T-helper 22 cell (primary cell): Measurements from ENCODE around the gene PPIF.

Source experiments
- DNase-seq: peaks from one replicate; pipeline ENCODE4 v3.0.0-alpha.2; 2020; ENCODE audit warnings: low read depth

PPIF gene

DNA sequence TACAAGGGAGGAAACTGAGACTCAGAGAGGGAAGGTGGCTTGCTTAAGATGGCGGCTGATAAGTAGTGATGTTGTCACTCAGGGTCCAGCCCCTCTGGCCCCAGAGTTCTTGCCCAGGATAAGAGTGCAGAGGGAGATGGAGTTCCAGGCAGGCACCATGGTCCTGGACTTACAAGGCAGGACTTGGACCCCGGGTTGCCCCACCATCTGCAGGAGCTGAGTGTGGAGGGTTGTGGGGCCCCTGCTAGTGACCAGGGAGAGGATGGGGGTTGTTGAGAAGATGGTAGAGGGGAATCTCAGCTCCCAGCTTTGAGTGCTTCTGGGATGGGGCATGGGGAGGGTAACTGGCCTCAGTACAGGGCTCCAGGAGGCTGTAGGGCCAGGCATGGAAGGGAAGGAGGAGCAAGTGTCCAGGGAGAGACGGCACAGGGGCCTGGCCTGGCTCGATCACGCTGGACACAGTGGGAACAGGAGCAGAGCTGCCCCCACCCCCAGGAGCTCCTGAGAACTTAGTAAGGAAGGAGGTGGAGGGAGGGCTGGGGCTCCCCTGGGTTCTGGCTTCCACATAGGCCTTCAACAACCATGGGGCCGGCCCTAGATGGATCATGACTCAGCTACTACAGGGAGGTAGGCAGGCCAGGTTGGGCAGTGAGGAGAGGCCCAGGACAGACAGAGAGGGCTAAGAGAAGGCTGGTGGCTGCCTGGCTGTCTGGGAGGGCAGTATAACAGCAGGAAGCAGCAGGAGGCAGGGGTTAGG, 28.2 kb downstream of the PPIF start:
- DNase-seq = no peak

DNA sequence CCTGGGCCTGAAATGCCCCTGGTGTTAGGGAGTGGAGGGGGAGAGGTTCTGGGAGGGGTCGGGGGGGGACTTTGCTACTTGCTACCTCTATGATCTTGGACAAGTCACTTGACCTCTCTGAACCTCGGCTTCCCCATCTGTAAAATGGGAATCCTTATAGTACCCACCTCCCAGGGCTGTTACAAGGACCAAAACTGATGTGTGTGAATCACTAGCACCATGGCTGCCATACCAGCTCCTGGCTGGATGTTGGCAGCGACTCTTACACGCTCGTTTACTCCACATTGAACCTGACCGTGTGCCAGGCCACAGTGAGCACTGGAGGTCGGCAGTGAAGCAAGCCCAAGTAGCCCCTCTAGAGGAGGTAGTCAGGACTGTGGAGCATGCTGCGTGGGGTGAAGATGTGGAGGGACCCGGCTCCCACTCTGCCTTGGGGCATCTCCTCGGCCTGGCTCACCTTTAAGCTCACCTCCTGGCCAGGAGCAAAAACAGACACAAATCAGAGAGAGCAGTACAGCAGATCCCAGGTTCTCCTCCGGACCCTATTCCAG, 28.9 kb downstream of the PPIF start:
- no peak for DNase-seq

GRCh38 chr10:79376751-79377556, 29.7 kb downstream of the PPIF start:
- no peak for DNase-seq

DNA sequence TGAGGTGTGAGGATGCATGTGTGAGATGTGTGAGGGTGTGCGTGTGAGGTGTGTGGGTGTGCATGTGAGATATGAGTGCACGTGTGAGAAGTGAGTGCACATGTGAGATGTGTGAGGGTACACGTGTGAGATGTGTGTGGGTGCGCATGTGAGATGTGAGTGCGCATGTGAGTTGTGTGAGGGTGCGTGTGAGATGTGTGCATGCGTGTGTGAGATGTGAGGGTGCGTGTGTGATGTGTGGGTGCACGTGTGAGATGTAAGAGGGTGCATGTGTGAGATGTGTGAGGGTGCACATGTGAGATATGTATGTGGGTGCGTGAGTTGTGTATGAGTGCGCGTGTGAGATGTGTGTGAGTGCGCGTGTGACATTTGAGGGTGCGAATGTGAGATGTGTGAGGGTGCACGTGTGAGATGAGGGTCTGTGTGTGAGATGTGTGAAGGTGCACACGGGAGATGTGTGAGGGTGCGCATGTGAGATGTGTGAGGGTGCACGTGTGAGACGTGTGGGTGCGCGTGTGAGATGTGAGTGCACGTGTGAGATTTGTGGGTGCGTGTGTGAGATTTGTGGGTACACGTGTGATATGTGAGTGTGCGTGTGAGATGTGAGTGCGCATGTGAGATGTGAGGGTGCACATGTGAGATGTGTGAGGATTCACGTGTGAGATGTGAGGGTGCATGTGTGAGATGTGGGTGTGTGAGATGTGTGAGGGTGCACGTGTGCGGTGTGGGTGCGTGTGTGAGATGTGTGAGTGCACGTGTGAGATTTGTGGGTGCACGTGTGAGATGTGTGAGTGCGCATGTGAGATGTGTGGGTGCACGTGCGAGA, 30.5 kb downstream of the PPIF start:
- no peak for DNase-seq

DNA sequence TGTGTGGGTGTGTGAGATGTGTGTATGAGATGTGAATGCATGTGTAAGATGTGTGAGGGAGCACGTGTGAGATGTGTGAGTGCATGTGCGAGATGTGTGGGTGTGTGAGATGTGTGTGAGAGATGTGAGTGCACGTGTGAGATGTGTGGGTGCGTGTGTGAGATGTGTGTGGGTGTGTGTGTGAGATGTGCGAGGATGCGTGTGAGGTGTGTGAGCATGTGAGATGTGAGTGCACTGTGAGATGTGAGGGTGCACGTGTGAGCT, 31.0 kb downstream of the PPIF start:
- DNase-seq = no peak

- DNase-seq = no peak
These were observed 31.6 kb downstream of the PPIF start for GRCh38 chr10:79378647-79379511.

GRCh38 chr10:79379512-79380124, 32.3 kb downstream of the PPIF start:
- no peak for DNase-seq

DNA sequence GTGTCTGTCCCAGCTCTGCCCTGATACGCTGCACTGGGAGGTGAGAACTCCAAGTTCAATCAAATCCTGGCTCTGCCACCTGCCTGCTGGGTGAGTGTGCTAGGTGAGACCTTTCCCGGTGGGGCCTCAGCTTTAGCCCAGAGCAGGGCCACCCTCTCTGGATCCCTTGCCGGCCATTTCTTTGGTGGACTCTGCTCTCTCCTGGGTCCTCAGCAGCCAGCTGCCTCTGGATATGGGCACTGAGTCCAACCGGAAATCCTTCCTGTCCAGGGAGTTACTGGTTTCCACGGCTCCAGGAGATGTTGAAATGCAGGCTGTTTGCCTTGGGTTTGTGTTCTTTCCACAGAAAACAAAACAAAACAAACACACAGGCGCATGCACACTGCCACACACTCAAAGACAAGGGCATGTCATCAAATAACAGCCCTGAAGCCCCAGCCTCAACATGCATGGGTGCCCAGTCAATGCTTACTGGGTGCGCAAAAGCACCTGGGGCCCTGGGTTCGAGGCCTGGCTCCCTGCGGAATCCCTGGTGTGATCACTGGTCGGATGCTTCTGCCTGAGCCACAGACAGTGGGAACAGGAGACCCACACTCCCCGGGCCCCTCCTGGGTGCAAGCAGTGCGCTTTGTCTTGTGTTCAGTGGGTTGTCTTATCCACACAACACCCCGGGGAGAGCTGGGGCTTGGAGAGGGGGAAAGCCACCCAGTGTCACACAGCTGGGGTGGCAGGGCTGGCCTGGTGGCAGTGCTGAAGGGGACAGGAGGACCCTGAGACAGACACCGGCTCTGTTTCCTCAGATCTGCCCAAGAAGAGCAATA, 33.1 kb downstream of the PPIF start:
- DNase-seq = no peak

DNA sequence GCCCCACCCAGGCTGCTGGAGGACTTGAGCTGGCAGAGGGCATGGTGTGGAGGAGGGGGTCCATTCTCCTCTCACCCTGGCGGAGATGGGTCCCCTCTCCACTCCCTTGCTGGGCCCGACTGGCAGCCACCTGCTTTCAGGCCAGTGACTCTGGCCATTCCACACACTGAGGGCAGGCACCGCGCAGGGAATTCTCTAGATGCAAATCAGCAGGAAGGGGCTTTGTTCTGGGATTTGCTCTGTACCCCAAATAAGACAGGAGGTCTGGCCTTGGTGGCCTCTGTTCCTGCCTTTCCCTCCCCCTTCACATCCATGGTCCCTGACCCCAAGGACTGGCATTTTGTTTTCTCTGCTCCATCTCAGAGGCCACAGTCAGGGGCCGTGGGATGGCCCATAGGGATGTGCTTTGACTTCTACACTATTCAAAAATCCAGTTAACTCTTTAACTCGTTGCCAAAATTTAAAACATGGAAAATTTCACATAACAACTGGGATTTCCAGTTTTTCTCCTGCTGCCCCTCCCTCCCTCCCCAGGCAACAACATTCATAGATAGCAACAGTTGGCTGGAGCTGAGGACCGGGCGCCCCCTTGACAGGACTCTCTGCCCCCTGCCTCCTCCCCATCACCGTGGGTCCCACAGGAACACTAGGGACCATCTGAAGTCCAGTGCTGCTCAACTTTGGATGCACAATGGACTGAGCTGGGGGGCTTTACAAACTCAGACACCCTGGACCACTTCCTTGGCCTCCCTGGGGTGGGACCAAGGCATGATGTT, 33.9 kb downstream of the PPIF start:
- no peak for DNase-seq

- no peak for DNase-seq
These were observed 34.5 kb downstream of the PPIF start for GRCh38 chr10:79381804-79382221.

- DNase-seq = no peak
These were observed 35.2 kb downstream of the PPIF start for GRCh38 chr10:79382491-79382941.

DNA sequence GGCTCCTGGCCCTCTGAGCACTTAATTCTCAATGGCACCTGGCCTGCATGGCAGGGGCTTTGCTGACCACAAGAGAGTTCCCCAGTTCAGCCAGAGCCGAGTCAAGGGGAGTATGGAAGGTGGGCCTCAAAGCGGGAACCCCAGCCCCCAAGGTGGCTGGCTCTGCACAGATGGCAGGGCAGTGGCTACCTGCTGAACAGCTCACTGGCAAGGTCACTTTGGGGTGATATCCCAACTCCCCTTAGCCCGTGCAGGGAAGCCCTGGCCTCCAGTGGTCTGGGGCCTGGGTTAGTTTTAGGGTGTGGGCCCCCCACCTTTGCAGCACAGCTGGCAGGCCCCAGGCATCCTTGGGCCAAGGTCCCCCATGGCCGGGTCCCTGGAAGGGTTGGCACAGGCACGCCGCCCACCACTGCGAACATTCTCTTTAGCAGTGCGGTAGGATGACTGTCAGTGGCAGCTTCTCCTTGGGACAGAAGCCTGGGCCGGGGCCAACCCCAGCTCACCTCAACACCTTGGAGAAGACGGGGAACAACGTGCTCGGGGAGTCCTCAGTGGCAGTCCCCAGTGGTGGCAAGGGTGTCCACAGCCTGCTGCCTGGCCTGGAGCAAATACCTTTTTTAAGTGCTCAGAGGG, 36.8 kb downstream of the PPIF start:
- DNase-seq = no peak

- DNase-seq = no peak
These were observed 37.6 kb downstream of the PPIF start for GRCh38 chr10:79384773-79385391.

- no peak for DNase-seq
These were observed 38.1 kb downstream of the PPIF start for GRCh38 chr10:79385392-79385795.

- no peak for DNase-seq
These were observed 38.7 kb downstream of the PPIF start for GRCh38 chr10:79385804-79386531.

GRCh38 chr10:79386637-79387465, 39.6 kb downstream of the PPIF start:
- no peak for DNase-seq

DNA sequence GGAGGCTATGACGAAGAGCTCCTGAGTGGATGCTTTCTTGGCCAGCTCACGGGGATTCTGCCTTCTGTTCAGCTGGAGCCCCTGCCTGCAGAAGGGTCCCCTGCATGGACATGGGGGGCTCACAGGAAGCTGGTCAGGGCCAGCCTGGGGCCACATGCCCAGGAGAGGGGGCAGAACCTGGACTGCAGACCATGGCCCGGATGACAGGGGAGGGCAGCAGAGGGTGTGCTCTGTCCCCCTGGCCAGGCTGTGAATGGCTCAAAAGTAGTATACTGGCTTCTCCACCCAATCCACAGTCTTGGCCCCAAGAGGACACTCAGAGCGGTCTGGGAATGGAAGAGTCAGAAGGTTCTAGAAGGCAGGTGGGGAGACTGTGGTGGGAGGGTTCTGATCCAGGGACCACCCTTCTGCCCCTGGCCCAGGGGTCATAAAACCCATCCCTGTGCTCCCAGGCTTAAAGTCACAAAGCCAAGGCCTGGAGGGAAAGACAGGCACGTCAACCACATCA, 40.3 kb downstream of the PPIF start:
- no peak for DNase-seq
